Inflammatory macrophage (primary cell): ENCODE measurements around the gene SV2C.
A peak's percentile ranks its signal among the peaks of the same experiment; 100 is the strongest.

Experiments
- DNase-seq, 2 donors: peaks; one replicate each; pipeline ENCODE4 v3.0.0-alpha.2; 2020 to 2022

The SV2C gene

GRCh38 chr5:76386360-76386759 is 303.2 kb downstream of the SV2C start:
- no peak for DNase-seq

DNA sequence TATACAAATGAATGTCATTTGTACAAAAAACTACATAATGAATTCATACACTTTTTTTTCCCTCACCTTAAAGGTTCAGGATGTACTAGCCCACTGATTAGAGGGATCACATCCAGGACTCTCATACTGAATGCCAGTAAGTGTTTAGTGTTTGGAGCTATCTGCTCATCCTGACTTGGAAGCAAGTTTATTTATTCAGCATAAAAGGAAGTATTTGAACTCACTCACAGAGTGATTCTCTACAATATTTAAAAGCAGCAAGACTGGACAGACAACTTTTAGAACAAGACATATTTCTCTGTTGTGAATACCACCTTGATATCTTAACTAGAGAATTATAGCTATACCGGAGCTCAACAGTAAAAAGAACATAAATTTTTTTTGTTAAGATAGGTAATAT is 305.1 kb downstream of the SV2C start:
- DNase-seq, result no peak

DNA sequence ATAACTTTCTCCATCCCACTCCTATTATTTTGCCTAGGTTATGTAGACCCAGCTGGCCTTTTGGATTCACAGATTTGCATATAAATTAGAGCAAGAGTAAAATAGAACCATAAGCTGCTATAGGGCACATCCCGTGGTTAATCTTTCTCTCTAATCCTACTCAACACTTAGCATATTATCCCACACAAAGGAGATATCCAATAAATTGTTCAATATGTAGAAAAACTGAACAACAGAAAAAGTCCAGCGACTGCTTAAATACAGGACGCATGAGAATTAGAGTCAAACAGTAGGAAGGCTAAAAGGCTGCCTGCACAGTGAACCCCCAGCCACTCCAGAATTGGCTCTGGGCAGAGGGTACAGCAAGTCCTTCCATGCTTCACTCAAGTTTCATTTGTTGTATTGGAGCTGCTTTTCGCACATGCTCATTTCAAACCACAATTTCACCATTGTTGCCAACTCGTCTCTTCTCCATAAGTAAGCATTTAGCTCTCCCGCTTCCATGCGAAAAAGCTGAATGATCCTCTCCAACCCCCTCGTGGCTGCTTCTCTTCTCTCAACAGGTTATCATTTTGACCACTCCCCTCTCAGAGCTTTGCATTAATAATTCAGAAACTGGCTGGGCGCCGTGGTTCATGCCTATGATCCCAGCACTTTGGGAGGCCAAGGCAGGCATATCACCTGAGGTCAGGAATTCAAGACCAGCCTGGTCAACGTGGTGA is 305.8 kb downstream of the SV2C start:
- no peak for DNase-seq

- no peak for DNase-seq
Measured at GRCh38 chr5:76389513-76390154, 306.5 kb downstream of the SV2C start.

DNA sequence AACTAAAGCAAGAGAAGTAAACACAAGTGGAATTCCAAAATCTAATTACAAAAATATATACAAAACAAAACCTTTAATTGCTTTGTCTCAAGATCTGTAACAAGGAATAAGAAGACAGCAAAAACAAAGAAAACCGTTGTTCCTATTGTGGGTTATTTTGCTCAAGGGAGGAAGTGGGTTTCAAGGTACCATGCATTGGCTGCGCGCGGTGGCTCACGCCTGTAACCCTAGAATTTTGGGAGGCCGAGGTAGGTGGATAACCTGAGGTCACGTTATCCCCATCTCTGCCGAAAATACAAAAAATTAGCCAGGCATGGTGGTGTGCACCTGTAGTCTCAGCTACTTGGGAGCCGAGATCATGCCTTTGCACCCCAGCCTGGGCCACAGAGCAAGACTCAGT is 307.8 kb downstream of the SV2C start:
- no peak for DNase-seq

- no peak for DNase-seq
Measured at GRCh38 chr5:76393035-76393680, 310.0 kb downstream of the SV2C start.

DNA sequence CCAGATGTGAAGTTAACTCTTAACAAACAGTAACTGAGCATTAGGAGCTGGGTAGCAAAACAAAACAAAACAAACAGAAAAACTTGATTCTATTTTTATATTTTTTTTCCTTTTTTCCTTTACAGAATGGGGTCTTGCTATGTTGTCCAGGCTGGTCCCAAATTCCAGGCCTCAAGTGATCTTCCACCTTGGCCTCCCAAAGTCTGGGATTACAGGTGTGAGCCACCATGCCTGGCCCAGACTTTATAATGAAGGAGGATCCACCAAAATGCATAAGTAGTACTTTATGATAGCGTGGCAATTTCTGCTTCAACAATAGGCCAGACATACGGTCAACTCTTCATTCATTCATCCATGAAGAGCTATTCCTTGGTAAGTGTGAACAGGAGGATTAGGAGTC is 314.0 kb downstream of the SV2C start:
- no peak for DNase-seq

- DNase-seq, result no peak
Measured at GRCh38 chr5:76399268-76399667, 316.1 kb downstream of the SV2C start.

- peak; percentile 25 to 26 for DNase-seq
Measured at GRCh38 chr5:76400466-76400865, 317.3 kb downstream of the SV2C start.

DNA sequence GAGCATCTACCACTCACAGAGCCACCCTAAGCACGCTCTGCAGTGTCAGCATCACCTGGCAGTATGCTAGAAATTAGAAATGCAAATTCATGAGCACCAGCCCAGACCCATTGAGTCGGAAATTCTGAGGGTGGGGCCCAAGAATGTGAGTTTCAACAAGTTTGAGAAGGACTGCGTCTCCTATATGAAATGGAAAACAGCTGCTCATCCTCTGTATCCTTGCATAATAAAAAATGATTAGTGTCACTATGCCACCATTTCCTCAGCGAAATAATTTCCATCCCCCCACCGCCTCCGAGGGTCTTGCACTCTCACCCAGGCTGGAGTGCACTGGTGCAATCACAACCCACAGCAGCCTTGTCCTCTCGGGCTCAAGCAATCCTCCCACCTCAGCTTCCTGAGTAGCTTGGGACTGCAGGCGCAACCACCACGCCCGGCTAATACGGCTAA is 318.6 kb downstream of the SV2C start:
- DNase-seq, result peak; percentile 79 to 90

DNA sequence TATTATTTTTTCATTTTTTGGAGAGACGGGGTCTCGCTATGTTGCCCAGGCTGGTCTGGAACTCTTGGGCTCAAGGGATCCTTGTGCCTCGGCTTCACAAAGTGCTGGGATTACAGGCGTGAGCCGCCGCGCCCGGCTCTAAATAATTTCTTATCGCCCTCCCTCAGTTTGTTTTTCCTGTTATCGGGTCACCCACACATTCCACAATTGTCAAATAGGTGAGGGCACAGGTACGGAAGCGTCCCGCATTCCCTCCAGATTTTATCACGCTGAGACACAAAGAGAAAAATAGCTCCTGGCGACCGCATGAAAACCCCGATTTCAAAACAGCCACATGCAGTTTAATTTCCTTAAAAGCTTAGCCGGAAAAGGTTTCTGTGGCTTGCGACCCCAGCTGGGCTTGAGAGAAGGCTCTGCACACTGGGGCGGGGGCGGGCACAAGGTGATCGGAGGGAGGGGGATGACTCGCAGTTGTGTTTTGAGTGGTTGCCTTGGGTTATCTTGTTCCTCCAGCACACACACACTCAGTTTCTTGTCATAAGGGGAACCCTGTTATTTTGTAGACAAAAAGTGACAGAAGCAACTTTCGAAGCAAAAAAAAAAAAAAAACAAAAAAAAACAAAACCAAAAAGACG is 319.2 kb downstream of the SV2C start:
- DNase-seq, result peak in 1 of 2 donors; percentile 92

GRCh38 chr5:76402886-76403765 is 319.9 kb downstream of the SV2C start, which contains the start of gene IQGAP2:
Gene IQGAP2, plus strand, starts transcription at chr5:76403285. Its CDS starts 261 bp downstream, at chr5:76403546.
- DNase-seq, result peak; percentile 96
